ENCODE results near the gene GGACT.

The GGACT gene

DNA sequence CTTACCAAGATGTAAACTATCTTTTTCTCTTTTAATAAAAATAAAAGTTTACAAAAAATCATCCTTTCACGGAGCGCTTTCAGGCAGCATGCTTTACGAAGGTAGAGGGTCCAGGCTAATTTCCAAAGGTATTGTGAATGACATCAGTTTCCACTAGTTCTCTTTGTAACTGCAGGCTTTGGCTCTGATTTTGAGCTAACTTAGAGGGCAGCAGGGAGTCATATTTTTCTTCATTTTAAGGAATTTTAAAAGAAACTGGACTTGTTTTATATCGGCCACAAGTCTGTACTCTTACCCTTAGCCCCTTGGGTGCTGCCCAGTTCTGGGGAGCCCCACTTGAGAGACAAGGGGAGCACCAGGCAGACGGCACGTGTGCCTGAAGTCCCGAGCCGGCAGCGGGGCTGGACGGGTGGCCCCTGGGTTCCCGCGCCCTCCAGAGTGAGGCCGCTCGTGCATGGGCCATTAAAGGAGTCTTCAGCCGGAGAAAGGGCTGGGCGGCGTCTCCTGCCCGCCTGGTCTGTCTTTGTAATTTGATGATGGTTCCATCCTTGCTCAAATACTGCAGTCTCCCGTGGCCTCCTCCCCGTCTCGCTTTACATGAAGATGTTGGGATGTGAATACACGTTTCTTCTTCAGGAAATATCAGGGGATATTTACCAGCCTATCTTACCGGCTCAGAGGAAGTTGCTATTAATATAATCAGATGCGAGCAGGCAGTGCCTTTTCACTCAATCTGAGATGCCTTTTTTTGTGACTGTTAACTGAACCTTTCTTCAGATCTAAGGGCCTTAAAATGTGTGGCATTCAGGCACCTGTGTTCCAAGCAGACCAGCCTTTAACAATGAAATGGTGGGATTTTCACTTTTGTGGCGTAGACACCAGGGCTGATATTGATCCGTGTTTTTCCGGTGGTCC, 67.4 kb downstream of the GGACT start:
- DNase-seq (ENCODE audit: low read depth) = no peak
- peak overlapping the region; percentile 20 for H3K4me3 ChIP-seq (ENCODE audit: low read depth, low read length)

DNA sequence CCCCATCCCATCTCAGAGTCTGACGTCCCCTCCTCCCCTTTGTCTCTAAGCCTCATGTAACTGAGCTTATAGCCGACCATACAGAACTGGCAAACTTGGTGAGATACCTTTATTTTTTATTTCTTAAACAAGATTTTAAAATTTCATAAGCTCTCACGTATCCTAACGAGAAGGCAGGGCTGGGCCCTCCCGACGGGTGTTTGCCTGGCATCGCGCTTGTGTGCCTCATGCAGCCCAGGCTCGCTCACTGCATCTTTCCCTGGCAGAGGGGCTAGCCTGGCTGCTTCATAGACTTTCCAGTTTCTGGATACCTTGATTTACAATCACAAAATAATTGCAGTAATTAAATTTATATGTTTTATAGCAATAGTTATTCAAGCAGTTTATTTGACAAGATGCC, 69.0 kb downstream of the GGACT start:
- no peak overlapping the region for H3K4me3 ChIP-seq (ENCODE audit: low read depth, low read length)
- DNase-seq (ENCODE audit: low read depth) = no peak

DNA sequence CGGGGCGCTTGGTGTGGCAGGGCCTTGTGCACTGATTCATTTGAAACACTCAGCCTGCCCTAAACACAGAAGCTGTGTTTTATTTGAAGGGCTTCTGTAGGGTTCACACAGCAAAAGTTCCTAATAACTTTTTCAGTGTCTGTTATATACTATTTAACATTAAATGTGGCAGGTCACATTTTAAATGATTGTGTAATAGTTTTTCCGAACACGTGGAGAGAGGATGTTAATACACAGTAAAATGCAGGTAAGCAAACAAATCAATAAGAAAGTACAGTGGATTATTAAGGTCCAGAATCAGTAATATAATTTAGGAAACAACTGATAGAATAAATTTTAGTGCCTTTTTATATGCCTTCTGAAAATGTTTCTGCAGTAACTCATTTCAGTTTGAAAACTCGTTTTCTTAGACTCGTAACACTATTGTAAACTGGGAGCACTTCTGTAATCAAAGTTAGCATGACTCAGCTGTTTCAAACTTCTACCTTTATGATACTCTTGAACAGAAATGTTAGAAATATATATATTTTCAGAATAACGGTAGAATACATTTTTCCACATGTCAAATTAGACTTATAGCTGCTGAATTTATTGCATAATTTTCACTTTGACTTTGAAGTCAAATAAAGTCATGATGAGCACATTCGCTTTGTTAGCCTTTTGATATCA, 70.1 kb downstream of the GGACT start:
- DNase-seq (ENCODE audit: low read depth) = no peak
- H3K4me3 ChIP-seq (ENCODE audit: low read depth, low read length) = no peak overlapping the region

DNA sequence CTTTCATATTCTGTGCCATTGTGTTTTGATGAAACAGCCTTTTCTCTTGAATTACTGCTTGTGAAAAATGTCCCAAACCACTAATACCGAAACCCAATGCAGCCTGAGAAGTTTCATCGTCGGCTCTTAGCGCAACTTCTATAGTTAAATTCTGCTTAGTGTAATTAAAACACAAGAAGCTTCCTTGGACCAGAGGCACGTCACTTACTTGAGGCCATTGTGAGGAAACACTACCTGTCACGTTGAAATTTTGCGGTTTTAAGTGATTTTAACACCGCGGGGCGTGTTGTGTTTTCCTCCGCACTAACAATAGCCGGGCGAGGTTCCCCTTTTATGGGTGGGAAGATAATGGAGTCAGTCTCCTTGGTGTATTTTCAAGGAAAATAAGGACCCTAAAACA, 70.9 kb downstream of the GGACT start:
- DNase-seq (ENCODE audit: low read depth) = no peak
- H3K4me3 ChIP-seq (ENCODE audit: low read depth, low read length) = no peak overlapping the region

DNA sequence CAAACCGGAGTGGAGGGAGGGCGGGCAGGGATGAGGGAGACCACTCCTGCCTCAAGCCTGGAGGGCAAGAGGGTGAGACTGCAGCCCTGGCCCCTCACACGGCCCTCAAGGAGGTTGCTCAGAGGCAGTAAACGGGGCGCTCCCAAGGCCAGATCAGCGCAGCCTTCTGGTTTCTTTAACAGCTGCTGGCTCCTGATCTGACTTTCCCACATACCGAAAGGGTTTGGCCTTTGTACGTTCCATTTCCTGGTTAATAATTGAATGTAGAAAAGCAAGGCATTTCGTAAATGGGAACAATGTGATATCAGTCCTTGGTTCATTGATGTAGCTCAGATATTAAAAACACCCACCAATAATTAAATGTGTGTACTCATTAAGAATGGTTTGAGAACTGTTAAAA, 71.5 kb downstream of the GGACT start:
- DNase-seq (ENCODE audit: low read depth) = no peak
- H3K4me3 ChIP-seq (ENCODE audit: low read depth, low read length) = no peak overlapping the region

DNA sequence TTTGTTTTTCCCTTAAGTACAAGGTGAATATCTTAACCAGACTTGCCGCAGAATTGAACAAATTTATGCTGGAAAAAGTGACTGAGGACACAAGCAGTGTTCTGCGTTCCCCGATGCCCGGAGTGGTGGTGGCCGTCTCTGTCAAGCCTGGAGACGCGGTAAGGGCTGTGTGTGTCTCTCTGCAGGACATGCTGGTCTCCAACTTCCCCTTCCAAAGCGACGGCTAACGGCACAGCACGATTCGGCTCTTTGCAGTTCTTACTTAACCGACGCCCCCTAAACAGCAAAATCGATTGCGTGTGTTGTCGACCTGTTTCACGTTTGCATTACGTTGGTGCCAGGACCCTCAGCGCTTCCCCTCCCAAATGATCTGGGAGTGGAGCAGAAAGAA, 73.2 kb downstream of the GGACT start:
- no peak for DNase-seq (ENCODE audit: low read depth)
- H3K4me3 ChIP-seq (ENCODE audit: low read depth, low read length) = no peak overlapping the region

DNA sequence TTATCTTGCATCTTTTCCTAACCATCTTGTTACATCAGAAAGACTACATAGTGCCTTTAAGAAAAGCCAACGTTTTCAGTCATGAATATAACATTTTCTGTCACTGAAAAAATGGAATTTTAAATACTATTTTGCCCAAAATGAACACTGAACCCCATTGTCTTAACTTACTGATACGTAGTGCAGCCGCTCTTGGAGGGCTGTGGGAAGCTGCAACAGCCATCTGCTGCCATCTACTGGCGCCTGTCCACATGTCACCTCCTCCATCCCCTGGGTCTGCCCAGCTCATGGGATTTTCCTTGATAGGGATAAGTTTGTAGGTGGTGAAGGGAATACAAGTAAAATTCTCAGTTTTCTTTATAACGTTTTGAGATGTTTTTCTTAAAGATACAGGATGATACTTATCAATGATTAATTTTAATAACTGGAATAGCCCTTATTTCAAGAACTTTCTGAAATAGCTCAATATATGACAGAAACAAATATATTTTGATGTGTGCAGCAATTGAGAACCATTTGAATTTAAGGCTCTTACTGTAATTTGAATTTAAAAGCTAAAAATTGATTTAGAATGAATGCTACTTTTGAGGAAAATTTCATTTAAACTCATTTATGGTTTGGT, 73.7 kb downstream of the GGACT start:
- no peak overlapping the region for H3K4me3 ChIP-seq (ENCODE audit: low read depth, low read length)
- no peak for DNase-seq (ENCODE audit: low read depth)

DNA sequence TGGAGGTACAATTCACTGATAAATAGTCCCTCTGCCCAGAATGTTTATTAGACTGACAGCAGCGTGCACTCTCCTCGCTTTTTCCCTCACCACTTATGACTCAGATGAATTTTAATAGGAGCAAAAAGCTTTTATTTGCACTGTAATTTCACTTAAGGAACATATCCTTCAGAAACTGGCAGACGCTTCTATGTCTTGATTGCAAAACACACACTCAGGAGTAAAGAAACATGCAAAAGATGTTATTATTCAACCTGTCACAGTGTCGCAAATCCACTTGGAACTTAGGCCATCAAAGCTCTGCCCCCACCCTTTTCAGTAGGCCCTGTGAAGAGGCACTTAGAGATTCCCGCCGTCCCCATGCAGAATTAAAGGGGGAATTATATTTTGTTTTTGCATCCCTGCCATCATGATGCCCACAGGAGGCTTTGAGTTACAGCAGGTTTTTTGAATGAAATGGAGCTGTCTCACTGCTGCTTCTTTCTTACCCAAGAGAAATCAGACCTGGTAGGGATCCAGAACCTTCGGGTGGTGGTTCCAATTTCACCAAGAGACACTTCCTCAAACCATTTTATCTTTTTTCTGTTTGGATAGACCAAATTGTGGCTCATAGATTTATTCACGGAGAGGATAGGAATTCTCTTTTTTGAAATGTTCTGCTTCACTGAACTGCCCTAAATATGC, 74.5 kb downstream of the GGACT start:
- H3K4me3 ChIP-seq (ENCODE audit: low read depth, low read length) = no peak overlapping the region
- no peak for DNase-seq (ENCODE audit: low read depth)

DNA sequence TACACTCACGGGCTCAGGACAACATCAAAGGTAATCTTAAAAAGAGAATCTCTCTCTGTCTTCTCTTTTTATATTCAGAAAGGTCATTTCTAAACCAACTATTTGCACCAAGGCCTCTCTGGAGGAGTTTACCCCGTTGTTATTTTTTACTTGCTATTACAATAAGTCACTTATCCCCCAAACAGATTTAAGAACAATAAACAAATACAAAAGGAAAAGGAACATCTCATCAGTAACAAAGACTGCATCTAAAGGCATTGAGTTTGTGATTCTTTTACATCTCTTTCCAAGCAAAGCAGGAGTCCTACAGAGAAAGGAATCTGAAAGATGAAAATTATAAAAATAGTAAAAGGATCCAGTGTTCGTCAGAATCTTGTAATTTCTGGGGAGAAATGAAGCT, 75.4 kb downstream of the GGACT start:
- H3K4me3 ChIP-seq (ENCODE audit: low read depth, low read length) = no peak overlapping the region
- no peak for DNase-seq (ENCODE audit: low read depth)

DNA sequence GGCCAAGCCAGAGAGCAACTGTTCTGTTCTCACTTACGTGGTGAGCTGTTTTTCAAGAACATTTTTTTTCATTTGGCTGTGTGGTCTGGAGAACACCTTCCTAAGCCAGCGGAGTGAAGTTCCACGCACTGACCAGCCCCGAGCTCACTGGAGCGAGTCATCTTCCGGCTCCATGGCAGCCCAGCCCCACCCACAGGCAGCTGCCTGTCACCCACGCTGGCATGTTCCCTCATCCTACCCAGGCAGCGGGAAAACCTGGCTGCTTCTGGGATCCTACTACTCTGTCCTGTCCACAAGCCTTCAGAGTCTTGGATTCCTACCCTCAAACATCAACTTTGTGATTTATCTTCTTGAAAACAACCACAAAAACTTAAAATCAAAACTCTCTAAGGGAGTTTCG, 76.2 kb downstream of the GGACT start:
- H3K4me3 ChIP-seq (ENCODE audit: low read depth, low read length) = no peak overlapping the region
- no peak for DNase-seq (ENCODE audit: low read depth)

DNA sequence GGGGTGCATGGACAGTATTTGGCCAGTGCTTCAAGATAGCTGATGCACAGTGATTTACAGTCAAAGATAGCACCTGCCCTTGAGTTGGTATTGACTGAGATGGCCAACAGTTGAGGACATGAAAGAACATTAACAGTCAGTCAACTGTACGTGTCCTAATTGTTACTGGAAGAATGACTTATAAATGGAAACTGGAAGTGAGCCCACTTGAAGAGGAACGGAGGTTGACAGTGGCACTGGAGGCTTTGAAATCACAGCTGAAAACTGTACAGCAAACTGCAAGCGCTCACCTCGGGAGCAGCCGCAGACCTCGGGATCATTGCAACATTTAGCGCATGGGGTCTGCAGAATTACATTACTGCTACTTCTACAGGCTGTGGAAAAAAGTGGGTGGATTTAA, 77.1 kb downstream of the GGACT start:
- DNase-seq (ENCODE audit: low read depth) = no peak
- no peak overlapping the region for H3K4me3 ChIP-seq (ENCODE audit: low read depth, low read length)

DNA sequence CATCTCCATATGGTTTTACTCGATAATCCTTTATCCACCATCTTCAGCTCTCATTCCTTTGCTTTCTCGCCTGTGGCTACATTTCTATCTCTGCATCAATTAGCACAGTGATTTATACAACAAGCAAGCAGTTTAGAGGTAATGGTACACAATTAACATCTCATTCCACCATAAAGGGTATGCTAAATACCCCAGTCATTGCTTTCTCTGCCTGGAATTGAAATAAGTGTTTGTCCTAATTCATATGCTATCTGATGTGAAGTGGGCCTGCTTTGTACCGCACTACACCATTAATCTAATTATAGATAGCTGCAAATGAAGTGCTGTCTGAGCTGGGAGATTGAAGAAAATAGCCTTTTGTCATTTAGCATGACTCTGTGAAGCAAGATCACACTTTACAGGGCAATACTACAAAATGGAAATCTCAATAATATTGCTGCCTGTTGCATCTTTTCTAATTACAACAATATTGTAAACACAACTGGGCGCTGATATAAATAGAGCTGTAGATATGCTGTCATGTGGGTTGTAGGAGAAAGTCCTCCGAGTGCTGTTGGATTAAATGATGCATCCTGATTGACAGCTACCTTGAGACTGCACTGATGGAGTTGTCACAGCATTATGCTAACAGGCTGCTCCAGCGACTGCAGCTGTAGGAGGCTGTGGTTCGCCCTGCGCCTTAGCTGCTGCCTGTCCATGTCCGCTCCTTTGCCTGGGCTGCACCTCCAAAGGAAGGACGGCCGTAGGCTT, 78.2 kb downstream of the GGACT start:
- H3K4me3 ChIP-seq (ENCODE audit: low read depth, low read length) = no peak overlapping the region

DNA sequence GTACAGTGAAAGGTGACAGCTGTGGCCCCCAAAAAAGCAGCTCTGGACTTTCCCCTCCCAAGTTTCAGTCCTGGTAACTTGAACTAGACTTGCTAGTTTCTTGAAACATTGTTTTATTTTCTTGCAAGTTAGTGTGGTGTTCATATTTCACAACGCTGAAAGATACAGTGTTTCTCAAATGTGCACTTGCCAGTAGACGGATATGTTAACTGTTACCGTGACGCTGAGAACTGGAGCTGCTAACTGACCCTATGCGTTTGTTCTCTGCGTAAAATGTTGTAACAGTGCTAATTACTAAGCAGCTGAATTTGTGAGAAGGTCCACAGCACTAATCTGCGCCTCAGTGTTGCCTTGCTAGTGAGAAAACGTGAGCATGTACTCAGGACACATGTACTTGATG, 79.6 kb downstream of the GGACT start:
- no peak overlapping the region for H3K4me3 ChIP-seq (ENCODE audit: low read depth, low read length)
- DNase-seq (ENCODE audit: low read depth) = no peak

More for the DNA sequence above, 78.2 kb downstream of the GGACT start:
- DNase-seq (ENCODE audit: low read depth) = no peak

DNA sequence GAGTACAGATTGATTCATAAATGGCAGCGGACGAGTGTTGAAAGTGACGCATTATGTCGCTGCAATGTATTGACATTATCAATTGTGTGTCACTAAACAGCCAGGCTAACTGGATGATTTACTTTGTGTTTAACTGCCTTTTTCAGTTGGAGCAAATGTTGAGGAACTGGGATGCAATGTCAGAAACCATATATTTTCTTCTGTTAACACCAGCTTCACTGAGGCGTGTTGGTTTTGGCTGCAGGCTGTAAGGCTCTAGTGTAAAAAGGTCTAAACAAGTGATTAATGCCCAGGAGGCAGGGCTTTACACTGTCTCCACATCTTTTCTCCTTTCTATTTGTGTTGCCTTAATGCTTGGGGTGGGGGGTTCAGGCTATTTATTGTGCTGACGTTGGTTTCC, 80.1 kb downstream of the GGACT start:
- no peak for DNase-seq (ENCODE audit: low read depth)
- no peak overlapping the region for H3K4me3 ChIP-seq (ENCODE audit: low read depth, low read length)

DNA sequence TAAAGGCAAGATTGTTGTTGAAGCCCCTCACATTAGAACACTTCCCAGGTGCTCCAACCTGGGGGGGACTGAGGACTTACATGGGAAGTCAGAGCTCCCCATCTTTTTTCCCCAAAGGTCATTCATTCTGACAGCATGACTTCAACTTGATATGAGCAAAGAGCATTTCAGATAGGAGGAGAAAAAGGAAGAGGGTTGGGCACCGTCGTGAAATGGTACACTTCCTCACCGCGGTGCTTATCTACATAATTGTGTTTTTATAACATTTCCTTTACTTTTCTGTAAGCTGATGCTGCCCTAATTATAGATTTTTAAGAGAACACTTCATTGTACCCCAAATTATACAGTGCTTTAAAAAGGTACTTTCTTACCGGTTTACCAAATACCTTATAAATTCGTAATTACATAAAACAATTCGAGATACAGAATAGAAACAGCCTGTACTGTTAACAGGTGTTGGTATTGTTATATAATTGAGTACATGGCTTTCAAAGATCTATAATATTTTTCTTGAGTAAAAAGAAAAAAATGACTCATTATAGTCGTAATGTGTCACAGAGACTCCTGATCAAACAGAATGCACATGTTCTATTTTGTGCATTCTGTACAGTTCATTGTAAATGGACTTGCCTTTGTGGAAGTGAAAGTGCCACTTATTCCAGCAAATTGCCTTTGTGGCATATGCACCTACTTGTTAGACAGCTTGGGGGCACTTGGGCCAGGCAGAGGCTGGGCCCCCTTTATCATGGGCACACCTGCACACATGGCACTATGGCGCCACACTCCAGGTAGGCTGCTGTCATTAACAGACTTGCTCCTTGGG, 81.8 kb downstream of the GGACT start:
- no peak for DNase-seq (ENCODE audit: low read depth)
- H3K4me3 ChIP-seq (ENCODE audit: low read depth, low read length) = no peak overlapping the region

DNA sequence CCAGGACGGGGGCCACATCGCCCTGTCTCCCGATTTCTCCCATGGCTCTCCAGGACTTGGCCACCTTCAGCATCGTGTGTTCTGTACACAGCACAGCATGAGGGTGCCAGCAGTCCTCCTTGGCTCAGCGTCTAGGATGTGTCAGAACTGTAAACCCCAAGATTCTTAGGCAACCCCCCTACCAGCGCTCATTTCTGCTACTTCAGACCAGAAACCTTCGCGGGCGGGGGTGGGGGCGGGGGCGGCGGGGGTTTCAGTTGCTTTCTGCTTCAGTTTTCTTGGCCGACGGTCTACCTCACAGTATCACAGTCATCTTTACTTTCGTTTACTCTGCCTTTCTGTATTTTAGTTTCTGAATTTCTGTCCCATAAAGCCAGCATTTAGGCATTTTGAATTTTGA, 82.4 kb downstream of the GGACT start:
- no peak for DNase-seq (ENCODE audit: low read depth)
- H3K4me3 ChIP-seq (ENCODE audit: low read depth, low read length) = no peak overlapping the region

DNA sequence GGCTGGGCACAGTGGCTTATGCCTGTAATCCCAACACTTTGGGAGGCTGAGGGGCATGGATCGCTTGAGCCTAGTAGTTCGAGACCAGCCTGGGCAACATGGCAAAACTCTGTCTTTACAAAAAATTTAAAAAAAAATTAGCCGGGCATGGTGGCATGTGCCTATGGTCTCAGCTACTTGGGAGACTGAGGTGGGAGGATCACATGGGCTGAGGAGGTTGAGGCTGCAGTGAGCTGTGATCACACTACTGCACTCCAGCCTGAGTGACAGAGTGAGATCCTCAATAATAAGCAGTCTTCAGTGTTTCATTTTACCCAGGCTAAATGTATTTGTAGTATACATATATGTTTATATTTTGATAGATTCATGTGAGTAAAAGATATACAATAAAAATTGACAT, 85.0 kb downstream of the GGACT start:
- H3K4me3 ChIP-seq (ENCODE audit: low read depth, low read length) = no peak overlapping the region
- DNase-seq (ENCODE audit: low read depth) = no peak

DNA sequence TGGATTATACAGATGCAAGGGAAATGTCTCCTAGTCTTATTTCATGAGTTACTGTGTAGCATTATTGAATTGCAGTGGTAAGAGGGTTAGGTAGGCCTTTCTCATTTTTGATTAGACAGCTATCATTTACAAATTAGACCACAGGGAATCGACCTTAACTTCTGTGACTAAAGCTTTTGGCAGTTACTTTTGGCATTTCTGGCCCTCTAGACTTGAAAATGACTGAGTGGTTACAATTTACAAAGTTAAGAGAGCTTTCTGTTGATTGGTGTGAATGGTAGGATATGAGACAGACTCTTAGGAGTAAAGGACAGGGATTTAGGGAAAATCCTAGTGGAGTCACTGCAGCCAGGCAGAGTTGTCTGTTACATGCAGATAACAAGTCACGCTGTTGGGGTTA, 86.1 kb downstream of the GGACT start:
- no peak for DNase-seq (ENCODE audit: low read depth)
- H3K4me3 ChIP-seq (ENCODE audit: low read depth, low read length) = no peak overlapping the region

DNA sequence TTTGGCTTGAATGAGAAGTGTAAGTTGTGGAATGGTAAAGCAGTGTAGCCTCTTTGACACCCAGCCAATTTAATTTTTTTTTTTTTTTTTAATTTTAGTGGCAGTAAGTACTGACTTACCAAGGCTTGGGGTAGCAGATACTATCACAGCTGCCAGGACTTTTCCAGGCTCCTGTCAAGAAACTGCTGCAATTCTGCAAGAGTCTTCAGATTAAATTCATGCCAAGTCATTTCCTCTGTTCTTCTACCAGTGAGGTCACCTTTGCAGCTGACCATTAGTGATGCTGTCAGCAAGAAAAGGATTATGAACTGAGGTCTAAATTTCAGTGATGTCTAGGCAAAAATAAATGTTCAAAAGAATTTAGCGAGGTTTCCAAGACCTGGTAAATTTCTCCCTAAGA, 91.2 kb downstream of the GGACT start:
- DNase-seq (ENCODE audit: low read depth) = peak; percentile 78
- H3K4me3 ChIP-seq (ENCODE audit: low read depth, low read length) = no peak overlapping the region
